ENCODE data around the gene ENG.

DNA sequence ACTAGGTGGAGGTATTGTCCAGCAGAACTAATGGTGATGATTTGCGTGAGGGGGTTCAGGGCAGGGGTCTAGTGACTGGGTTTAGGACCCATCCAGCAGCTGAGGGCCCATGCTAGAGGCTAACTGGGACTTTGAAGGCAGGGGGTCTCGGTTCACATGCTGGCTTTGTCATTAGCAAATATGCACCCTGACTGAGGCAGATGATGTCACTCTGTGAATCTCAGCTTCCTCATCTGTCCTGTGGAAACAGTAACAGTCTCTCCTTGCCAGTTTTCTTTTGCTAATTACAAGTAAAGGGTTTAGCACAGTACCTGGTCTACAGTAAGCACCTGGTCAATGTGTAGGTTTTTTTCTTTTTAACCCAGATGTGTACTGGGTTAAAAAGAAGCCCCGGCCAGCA is 81.2 kb downstream of the ENG start:
- TF ChIP-seq POLR2AphosphoS5 (IDR thresholded peaks at IDR 0.05; ENCODE audit: low read depth, low read length) (no peak), POLR2A (IDR thresholded peaks at IDR 0.05; ENCODE audit: low read depth, low read length) (no peak), TAF1 (IDR thresholded peaks at IDR 0.05; ENCODE audit: borderline replicate concordance, low read depth, low read length) (no peak)
